SW480 (cell line): ENCODE results near the gene SEMA4D.
"Not testable (repeated sequence)": the region's sequence is repeated elsewhere in the genome, so short reads cannot be mapped to it uniquely, and the experiment has no call there.

Experiments
- DNase-seq: peaks from one replicate; pipeline ENCODE4 v3.0.0-alpha.2; 2016; ENCODE audit warnings: low spot score

The SEMA4D gene

DNA sequence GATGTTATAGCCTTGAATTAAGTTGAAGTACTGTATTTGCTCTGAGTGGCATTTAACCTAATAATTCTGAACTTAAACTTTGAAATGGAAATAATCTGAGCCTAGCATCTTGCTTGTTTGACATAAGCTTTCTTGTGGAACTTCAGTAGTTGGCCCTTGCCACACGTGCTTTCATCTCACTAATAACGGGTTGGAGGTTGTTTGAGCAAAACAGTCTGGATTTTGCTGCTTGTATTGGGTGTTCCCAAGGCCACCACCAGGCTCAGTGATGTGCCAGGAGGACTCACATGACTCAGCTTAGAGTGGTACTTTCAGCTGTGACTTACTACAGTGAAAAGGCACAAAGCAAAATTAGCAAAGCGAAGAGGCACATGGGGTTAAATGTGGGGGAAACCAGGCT, 143.9 kb downstream of the SEMA4D start:
- DNase-seq, result no peak

GRCh38 chr9:89352874-89353649, 144.9 kb downstream of the SEMA4D start:
- no peak for DNase-seq

DNA sequence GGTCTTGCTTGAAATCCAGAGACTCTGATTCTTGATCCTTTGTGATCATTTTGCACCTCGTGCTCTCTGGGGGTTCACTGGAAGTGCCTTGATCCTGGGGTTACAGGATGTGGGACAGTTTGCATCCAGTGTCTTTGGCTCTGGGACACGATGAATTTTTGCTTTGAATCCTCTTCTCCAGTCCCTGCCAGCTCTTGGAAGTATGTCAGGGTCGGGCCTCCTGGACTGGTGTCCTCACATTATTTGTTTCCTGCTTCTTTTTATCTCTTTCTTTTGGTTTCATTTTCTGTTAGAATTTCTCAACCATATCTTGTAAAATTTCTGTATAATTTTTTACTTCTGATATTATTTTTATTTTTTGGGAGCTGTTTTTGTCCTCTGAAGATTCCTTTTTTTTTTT, 145.5 kb downstream of the SEMA4D start:
- no peak for DNase-seq

- DNase-seq, result no peak
Observed at GRCh38 chr9:89351584-89352300, 146.2 kb downstream of the SEMA4D start.

GRCh38 chr9:89350988-89351557, 146.8 kb downstream of the SEMA4D start:
- DNase-seq, result no peak

GRCh38 chr9:89349607-89350006, 148.3 kb downstream of the SEMA4D start:
- no peak for DNase-seq

DNA sequence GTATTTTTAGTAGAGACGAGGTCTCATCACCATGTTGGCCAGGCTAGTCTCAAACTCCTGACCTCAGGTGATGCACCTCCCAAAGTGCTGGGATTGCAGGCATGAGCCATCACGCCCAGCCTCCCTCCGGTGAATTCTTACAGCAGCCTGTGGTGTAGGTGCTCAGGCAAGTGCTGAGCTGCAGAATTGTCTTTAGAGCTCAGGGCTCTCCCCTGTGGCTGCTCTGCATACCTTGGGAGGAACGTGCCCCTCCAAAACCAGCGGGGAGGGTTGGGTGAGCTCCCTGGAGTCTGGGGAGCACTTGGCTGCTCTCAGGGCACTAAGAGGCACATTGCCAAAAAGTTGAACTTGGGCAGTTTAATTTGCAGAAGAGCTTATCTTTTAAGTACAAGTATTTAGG, 150.3 kb downstream of the SEMA4D start:
- DNase-seq, result no peak

DNA sequence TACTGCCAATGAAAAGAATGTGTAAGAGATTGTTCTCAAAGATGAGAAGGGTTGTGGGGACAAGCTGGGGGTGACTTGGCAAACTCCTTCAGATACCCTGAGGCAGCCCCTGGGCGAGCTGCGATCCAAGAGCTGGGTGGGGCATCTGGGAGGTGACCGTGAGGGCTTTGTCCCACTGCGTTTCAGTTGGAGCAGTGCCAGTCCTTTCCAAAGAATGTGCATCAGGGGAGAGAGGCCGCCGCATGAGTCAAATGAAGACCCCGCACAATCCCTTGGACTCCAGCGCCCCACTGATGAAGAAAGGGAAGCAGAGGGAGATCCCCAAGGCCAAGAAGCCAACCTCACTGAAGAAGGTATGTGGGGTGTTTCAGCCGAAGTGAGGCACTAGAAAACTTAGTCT, 151.2 kb downstream of the SEMA4D start:
- DNase-seq, result no peak

DNA sequence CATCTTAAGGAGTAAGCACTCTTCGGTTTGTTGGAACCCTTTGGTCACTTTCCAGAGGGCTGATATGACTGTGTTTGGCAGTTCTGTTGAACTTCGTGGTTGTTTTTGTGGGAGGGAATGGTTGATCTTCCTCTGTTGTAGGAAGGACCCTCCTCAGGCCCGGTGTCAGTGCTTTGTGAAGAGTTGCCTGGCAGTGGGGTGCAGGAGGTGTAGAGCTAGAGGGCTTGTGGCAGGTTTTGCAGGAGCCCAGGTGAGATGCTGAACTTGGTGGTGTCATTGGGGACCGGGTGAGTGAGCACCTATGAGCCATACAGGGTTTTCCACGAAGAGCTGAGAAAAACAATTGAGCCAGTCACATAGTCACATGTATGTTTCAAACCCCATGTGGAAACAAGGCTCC, 152.4 kb downstream of the SEMA4D start:
- no peak for DNase-seq

GRCh38 chr9:89343812-89344211, 154.1 kb downstream of the SEMA4D start:
- DNase-seq, result not testable (repeated sequence)

DNA sequence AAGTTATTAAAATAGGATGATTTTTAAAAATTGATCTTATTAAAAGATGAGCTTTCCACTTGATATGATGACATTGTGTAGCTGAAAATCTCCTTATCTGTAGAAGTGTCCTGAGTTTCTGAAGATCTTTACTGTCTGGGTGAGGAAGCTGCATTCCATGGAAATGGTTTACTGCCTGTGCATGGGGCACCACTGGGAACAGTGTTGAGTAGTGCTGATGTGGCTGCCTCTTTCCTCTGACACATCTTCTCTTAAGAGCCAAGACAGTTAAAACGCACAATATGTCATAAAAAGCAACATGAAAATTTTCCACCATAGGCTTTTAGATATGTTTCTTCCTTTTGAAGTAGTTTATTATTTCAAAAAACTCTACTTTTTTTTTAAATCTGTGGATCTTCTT, 155.0 kb downstream of the SEMA4D start:
- no peak for DNase-seq

DNA sequence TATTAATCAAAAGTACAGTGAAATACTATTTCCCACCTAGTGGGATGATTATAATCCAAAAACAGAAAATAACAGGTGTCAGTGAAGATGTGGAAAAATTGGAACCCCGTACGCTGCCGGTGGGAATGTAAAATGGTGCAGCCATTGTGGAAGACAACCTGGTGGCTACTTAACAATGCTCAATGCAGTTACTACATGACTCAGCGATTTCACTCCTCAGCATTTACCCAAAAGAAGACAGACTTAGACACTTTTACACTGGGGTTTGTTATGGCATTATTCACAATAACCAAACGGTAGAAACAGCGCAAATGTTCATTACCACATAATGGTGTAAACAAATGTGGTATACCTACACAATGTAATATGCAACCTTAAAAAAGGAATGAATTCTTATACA, 155.7 kb downstream of the SEMA4D start:
- no peak for DNase-seq

GRCh38 chr9:89340332-89340731, 157.6 kb downstream of the SEMA4D start:
- DNase-seq, result no peak

DNA sequence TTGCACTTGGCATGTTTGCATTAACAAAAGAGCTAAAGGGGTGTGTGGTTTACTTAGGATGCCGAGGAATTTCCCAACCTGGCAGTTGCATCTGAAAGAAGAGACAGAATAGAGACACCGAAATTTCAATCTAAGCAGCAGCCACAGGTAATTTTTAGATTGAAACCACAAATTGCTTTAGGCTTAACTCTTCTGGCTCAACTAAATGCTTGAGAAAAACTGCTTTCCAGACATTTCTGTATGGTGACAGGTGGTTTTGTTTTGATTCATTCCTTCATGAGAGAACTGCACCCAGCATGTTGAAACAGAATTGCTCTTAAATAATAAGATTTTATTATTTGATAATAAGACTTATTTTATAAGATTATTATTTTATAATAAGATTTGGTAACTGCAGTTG, 158.1 kb downstream of the SEMA4D start:
- no peak for DNase-seq

DNA sequence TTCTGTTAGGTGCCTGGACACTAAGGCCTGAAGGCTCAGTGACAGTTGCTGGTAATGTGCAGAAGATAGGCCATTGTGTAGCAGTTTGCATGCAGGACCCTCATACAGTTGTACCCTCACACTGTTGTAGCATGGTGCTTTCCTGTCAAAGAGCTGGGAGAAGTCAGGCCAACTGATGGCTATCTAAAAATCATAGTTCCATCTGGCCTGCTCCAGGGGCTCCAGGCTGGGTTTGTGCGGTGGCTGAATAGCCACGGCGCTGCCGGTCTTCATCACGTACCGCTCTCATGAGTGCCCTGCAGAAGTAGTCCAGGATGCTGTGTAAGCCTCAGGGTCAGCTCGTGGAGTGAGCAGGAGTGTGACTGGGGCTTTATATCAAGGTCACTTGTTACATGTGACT, 167.4 kb downstream of the SEMA4D start:
- DNase-seq, result no peak

GRCh38 chr9:89329917-89330316, 168.0 kb downstream of the SEMA4D start:
- DNase-seq, result no peak

- DNase-seq, result no peak
Observed at GRCh38 chr9:89328064-89328463, 169.8 kb downstream of the SEMA4D start.

DNA sequence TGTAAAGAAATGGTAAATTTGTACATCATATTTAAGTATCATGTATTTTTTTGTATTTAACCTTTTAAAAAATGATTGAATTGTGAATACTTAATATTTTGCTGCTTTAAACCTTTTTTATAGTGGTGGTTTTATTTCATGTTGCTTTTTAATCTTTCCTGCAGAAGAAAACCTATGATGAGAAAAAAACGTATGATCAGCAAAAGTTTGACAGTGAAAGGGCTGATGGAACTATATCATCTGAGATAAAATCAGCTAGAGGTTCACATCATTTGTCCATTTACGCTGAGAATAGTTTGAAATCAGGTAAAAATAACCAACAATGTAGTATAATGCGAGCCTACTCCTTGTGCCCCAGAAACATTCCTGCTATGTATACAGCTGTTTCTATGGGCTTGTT, 172.2 kb downstream of the SEMA4D start:
- DNase-seq, result no peak

DNA sequence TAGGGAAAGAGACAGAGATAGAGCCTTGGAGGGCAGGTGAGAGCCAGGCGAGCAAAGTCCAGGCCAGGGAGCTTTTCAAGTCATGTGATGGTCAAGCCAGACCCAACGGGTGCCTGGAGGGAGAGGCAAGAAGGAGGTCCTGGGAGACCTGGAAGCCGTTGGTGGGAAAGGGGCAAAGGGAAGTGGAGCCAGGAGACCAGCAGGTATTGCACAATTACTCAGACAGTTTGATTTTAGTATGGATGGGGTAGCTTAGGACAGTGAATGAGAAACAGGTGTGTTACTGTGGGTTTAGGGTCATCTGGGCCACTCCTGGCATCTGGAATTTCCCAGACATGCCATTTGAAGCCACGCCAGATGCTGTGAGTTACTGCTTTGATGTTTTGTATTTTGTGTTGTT, 174.5 kb downstream of the SEMA4D start:
- DNase-seq, result peak; percentile 72

- DNase-seq, result no peak
Observed at GRCh38 chr9:89319015-89319905, 178.7 kb downstream of the SEMA4D start.

GRCh38 chr9:89318123-89319014, 179.5 kb downstream of the SEMA4D start, which contains the start of gene SECISBP2:
TSS of gene SECISBP2 (plus strand) at chr9:89318500. CDS start at chr9:89318577, 77 bp downstream.
- peak; percentile 98 for DNase-seq
